ENCODE measurements around the gene TMEM161B. TPM values are rescaled to one million over a fixed set of nuclear protein-coding genes. Genes with fewer than 3 reads are reported as not detected.

TMEM161B gene
- total RNA-seq, 2 experiments from 2014 or later, result 20.3 to 32.7 TPM

- TF ChIP-seq CTCF (conservative IDR thresholded peaks at IDR 0.05; ENCODE audit: low read length), result no peak
- no peak for TF ChIP-seq EZH2phosphoT487 (IDR thresholded peaks at IDR 0.05; ENCODE audit: borderline replicate concordance, low read depth, low read length)
- no peak overlapping the region for H3K27ac ChIP-seq (ENCODE audit: low read depth, low read length, poor library complexity, severe bottlenecking)
- BruUV-seq (replicated peaks), result no TSS peak
- H4K20me1 ChIP-seq (ENCODE audit: insufficient read depth, low read length), result no peaks in the 10 kb centered on the region
- H3K4me3 ChIP-seq (ENCODE audit: low read depth, low read length, poor library complexity, severe bottlenecking), result no peak overlapping the region
- H3K4me1 ChIP-seq (ENCODE audit: insufficient read depth, low read length, poor library complexity, severe bottlenecking), result no peaks in the 10 kb centered on the region
- intact Hi-C loops (cut with micrococcal nuclease; ENCODE audit: unreplicated experiment), result no loop called here
- no peaks in the 10 kb centered on the region for H3K9me2 ChIP-seq (ENCODE audit: insufficient read depth, low read length)
- POLR2A ChIA-PET, result interaction anchor here (0.7 to 1.6 kb wide), 2 partner anchors 23 to 893 kb away, joined by 3 read pairs; no protein-coding TSS in a partner anchor
- H3K36me3 ChIP-seq (ENCODE audit: insufficient read depth, low read length), result peaks cover 70% of the 10 kb centered on the region
- H3K4me2 ChIP-seq (ENCODE audit: low read length), result no peak overlapping the region
- CTCF ChIA-PET (ENCODE audit: unreplicated experiment), result no interaction called here
- H3K9me3 ChIP-seq (ENCODE audit: low read length), result no peaks in the 10 kb centered on the region
- DNase-seq (ENCODE audit: low spot score), result no peak
- H2AFZ ChIP-seq (ENCODE audit: low read length), result no peak overlapping the region
- no peaks in the 10 kb centered on the region for H3K79me2 ChIP-seq (ENCODE audit: insufficient read depth, low read depth, low read length)
These were observed 54.0 kb downstream of the TMEM161B start for GRCh38 chr5:88214655-88215054.

- peaks cover 58% of the 10 kb centered on the region for H3K36me3 ChIP-seq (ENCODE audit: insufficient read depth, low read length)
- no peak overlapping the region for H3K27ac ChIP-seq (ENCODE audit: low read depth, low read length, poor library complexity, severe bottlenecking)
- no peaks in the 10 kb centered on the region for H3K9me2 ChIP-seq (ENCODE audit: insufficient read depth, low read length)
- H2AFZ ChIP-seq (ENCODE audit: low read length), result no peak overlapping the region
- ChIA-PET CTCF (ENCODE audit: unreplicated experiment) (no interaction called here), POLR2A (interaction anchor here (0.6 kb wide), 1 partner anchor 28 kb away, joined by 5 read pairs; no protein-coding TSS in a partner anchor)
- intact Hi-C loops (cut with micrococcal nuclease; ENCODE audit: unreplicated experiment), result no loop called here
- no peaks in the 10 kb centered on the region for H3K4me1 ChIP-seq (ENCODE audit: insufficient read depth, low read length, poor library complexity, severe bottlenecking)
- no peak overlapping the region for H3K4me3 ChIP-seq (ENCODE audit: low read depth, low read length, poor library complexity, severe bottlenecking)
- H4K20me1 ChIP-seq (ENCODE audit: insufficient read depth, low read length), result no peaks in the 10 kb centered on the region
- H3K4me2 ChIP-seq (ENCODE audit: low read length), result no peak overlapping the region
- no peak for TF ChIP-seq CTCF (conservative IDR thresholded peaks at IDR 0.05; ENCODE audit: low read length)
- no peak for TF ChIP-seq EZH2phosphoT487 (IDR thresholded peaks at IDR 0.05; ENCODE audit: borderline replicate concordance, low read depth, low read length)
- no peak for DNase-seq (ENCODE audit: low spot score)
- no peaks in the 10 kb centered on the region for H3K9me3 ChIP-seq (ENCODE audit: low read length)
- no peaks in the 10 kb centered on the region for H3K79me2 ChIP-seq (ENCODE audit: insufficient read depth, low read depth, low read length)
- BruUV-seq (replicated peaks), result no TSS peak
These were observed 61.1 kb downstream of the TMEM161B start for GRCh38 chr5:88207575-88207974.

- Histone ChIP-seq H4K20me1 (ENCODE audit: insufficient read depth, low read length) (no peaks in the 10 kb centered on the region), H3K79me2 (ENCODE audit: insufficient read depth, low read depth, low read length) (no peaks in the 10 kb centered on the region), H3K27ac (ENCODE audit: low read depth, low read length, poor library complexity, severe bottlenecking) (no peak overlapping the region), H3K9me2 (ENCODE audit: insufficient read depth, low read length) (no peaks in the 10 kb centered on the region), H3K4me2 (ENCODE audit: low read length) (no peak overlapping the region), H3K36me3 (ENCODE audit: insufficient read depth, low read length) (peaks cover 70% of the 10 kb centered on the region), H3K9me3 (ENCODE audit: low read length) (no peaks in the 10 kb centered on the region), H3K4me1 (ENCODE audit: insufficient read depth, low read length, poor library complexity, severe bottlenecking) (no peaks in the 10 kb centered on the region), H2AFZ (ENCODE audit: low read length) (no peak overlapping the region), H3K4me3 (ENCODE audit: low read depth, low read length, poor library complexity, severe bottlenecking) (no peak overlapping the region)
- POLR2A ChIA-PET, result no interaction called here
- CTCF ChIA-PET (ENCODE audit: unreplicated experiment), result no interaction called here
- intact Hi-C loops (cut with micrococcal nuclease; ENCODE audit: unreplicated experiment), result no loop called here
- no peak for TF ChIP-seq EZH2phosphoT487 (IDR thresholded peaks at IDR 0.05; ENCODE audit: borderline replicate concordance, low read depth, low read length)
- no TSS peak for BruUV-seq (replicated peaks)
- DNase-seq (ENCODE audit: low spot score), result no peak
These were observed 64.5 kb downstream of the TMEM161B start for GRCh38 chr5:88203981-88204750.

Data from OCI-LY7 (cell line).